SK-N-MC (cell line): ENCODE results near the gene TMEM132C.

ENCODE experiments used
- EZH2 ChIP-seq: fragments of 200-600 bp; sonication (generic); IDR thresholded peaks from one replicate; pipeline ENCODE4 v1.6.1; 2017; ENCODE audit warnings: antibody characterized with exemption
- POLR2AphosphoS5 ChIP-seq: IDR thresholded peaks from 2 replicates; pipeline ENCODE4 v1.6.1; 2012; ENCODE audit warnings: mild to moderate bottlenecking, low read depth, low read length, borderline replicate concordance

DNA sequence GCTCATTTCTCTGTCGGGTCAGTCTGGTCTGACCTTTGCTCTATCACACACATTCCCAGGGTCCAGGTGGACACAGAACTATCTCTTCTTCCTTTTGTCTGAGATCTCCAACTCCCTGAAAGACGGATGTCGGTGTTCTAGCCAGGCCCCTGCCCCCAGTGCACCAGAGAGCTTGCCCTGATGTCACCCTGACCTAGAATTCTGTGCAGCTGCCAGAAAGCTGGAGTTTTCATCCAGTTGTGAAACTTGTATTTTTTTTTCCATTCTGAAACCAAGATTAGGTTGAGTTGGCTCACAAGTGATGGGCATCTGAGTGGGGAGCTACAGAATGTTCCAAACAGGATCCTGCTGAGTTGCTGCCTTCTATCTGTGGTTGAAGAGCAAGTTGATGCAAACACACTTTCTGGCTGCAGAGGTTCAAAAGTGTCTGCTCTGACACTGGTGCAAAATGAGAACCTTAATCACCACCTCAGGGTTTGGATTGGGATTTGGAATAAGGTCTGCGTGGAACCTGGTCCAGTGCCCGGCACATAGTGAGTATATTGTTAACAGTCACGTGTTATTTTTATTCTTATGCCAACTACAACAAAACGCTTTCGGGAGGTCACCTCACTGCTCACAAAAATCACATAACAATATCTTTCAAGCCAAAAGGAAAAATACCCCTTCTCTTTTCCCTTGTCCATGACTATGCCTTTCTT, 345.3 kb downstream of the TMEM132C start:
- TF ChIP-seq EZH2: no peak
- TF ChIP-seq POLR2AphosphoS5: no peak
